HepG2 (cell line): Measurements from ENCODE around the gene SLC4A2. TPM values are rescaled to one million over a fixed set of nuclear protein-coding genes. Genes with fewer than 3 reads are reported as not detected.

Experiments used
- ASH2L ChIP-seq: fragments of 300-600, 200-600 bp; sonication (generic); IDR thresholded peaks from 2 replicates; pipeline ENCODE4 v1.7.0; 2017; ENCODE audit warnings: low read depth, mild to moderate bottlenecking, moderate library complexity, mixed read lengths, low read length; ENCODE audit not compliant: insufficient read length
- BRD4 ChIP-seq: sonication (generic); formaldehyde crosslinking; IDR thresholded peaks from 2 replicates; pipeline ENCODE4 v1.4.0; 2020; ENCODE audit warnings: missing genetic modification reagents
- ETV5 ChIP-seq: IDR thresholded peaks from 2 replicates; pipeline ENCODE4 v1.6.1; 2018; ENCODE audit warnings: missing biosample characterization, missing genetic modification reagents, inconsistent platforms, borderline replicate concordance
- GRHL1 ChIP-seq: sonication (generic); formaldehyde crosslinking; conservative IDR thresholded peaks from 2 replicates; pipeline ENCODE4 v1.8.0; 2022; ENCODE audit warnings: missing genetic modification reagents
- HMG20A ChIP-seq: IDR thresholded peaks from 2 replicates; pipeline ENCODE4 v1.6.1; 2016; ENCODE audit warnings: borderline replicate concordance
- KLF15 ChIP-seq: sonication (generic); formaldehyde crosslinking; IDR thresholded peaks from 2 replicates; pipeline ENCODE4 v1.8.1; 2023; ENCODE audit warnings: borderline replicate concordance, mild to moderate bottlenecking, inconsistent platforms, missing genetic modification reagents, mixed read lengths
- NR2F1 ChIP-seq, 2 experiments: fragments of 450-650 bp in 1 of 2; formaldehyde crosslinking in 1 of 2; IDR thresholded peaks; 2 replicates each; pipeline versions ENCODE4 v1.5.0 to v1.6.1; 2016 to 2020; ENCODE audit warnings: mild to moderate bottlenecking in 1 of 2, missing compliant biosample characterization in 1 of 2, missing genetic modification reagents in 1 of 2, moderate library complexity in 1 of 2
- POLR2AphosphoS2 ChIP-seq: IDR thresholded peaks from 2 replicates; pipeline ENCODE4 v1.6.1; 2011; ENCODE audit warnings: low read depth, low read length, improper control_type of control experiment
- REL ChIP-seq: sonication (generic); formaldehyde crosslinking; conservative IDR thresholded peaks from 2 replicates; pipeline ENCODE4 v1.8.0; 2022; ENCODE audit warnings: mild to moderate bottlenecking, missing genetic modification reagents, moderate library complexity
- RNF2 ChIP-seq: fragments of 450-650 bp; conservative IDR thresholded peaks from 2 replicates; pipeline ENCODE4 v1.6.1; 2016; ENCODE audit warnings: low read depth
- RXRA ChIP-seq: sonication (generic); formaldehyde crosslinking; IDR thresholded peaks from 2 replicates; pipeline ENCODE4 v1.5.1; 2020; ENCODE audit warnings: missing genetic modification reagents
- SMC3 ChIP-seq: IDR thresholded peaks from 2 replicates; pipeline ENCODE4 v1.6.1; 2011; ENCODE audit warnings: low read length, improper control_type of control experiment
- SP140L ChIP-seq: sonication (generic); formaldehyde crosslinking; IDR thresholded peaks from 2 replicates; pipeline ENCODE4 v1.4.0; 2020; ENCODE audit warnings: missing genetic modification reagents, borderline replicate concordance
- SRSF9 ChIP-seq: fragments of 200-400 bp; formaldehyde crosslinking; IDR thresholded peaks from 2 replicates; pipeline ENCODE4 v1.6.1; 2018; ENCODE audit warnings: borderline replicate concordance, mild to moderate bottlenecking, low read depth, low read length; ENCODE audit not compliant: insufficient read depth, poor library complexity, severe bottlenecking
- STAG1 ChIP-seq: sonication (generic); formaldehyde crosslinking; IDR thresholded peaks from 2 replicates; pipeline ENCODE4 v1.4.0; 2020; ENCODE audit warnings: missing genetic modification reagents
- TBX2 ChIP-seq: sonication (generic); formaldehyde crosslinking; IDR thresholded peaks from 2 replicates; pipeline ENCODE4 v1.5.0; 2020; ENCODE audit warnings: missing genetic modification reagents, mild to moderate bottlenecking, borderline replicate concordance
- TFDP2 ChIP-seq: sonication (generic); formaldehyde crosslinking; IDR thresholded peaks from 2 replicates; pipeline ENCODE4 v1.4.0; 2020; ENCODE audit warnings: missing genetic modification reagents
- ZIK1 ChIP-seq: sonication (generic); formaldehyde crosslinking; IDR thresholded peaks from 2 replicates; pipeline ENCODE4 v1.5.0; 2020; ENCODE audit warnings: mild to moderate bottlenecking, low read depth, missing genetic modification reagents, borderline replicate concordance
- ZMYM3 ChIP-seq: sonication (generic); formaldehyde crosslinking; IDR thresholded peaks from 2 replicates; pipeline ENCODE4 v1.5.1; 2020; ENCODE audit warnings: mild to moderate bottlenecking, missing genetic modification reagents
- ZNF160 ChIP-seq: sonication (generic); formaldehyde crosslinking; IDR thresholded peaks from 2 replicates; pipeline ENCODE4 v1.8.0; 2022; ENCODE audit warnings: mild to moderate bottlenecking, inconsistent platforms, missing genetic modification reagents
- ZNF256 ChIP-seq: sonication (generic); formaldehyde crosslinking; conservative IDR thresholded peaks from 2 replicates; pipeline ENCODE4 v1.4.0; 2020; ENCODE audit warnings: missing genetic modification reagents
- ZNF589 ChIP-seq: sonication (generic); formaldehyde crosslinking; conservative IDR thresholded peaks from 2 replicates; pipeline ENCODE4 v1.8.0; 2022; ENCODE audit warnings: mild to moderate bottlenecking, moderate library complexity, missing genetic modification reagents
- ZNF816 ChIP-seq: sonication (generic); formaldehyde crosslinking; IDR thresholded peaks from 2 replicates; pipeline ENCODE4 v1.8.0; 2022; ENCODE audit warnings: missing genetic modification reagents, mild to moderate bottlenecking, borderline replicate concordance
- ZSCAN30 ChIP-seq: sonication (generic); formaldehyde crosslinking; IDR thresholded peaks from 2 replicates; pipeline ENCODE4 v1.5.0; 2020; ENCODE audit warnings: mild to moderate bottlenecking, missing genetic modification reagents
- polyA plus RNA-seq, 8 experiments: library from polyadenylated mRNA; depleted of rRNA in 3 of 8; stranded (reverse) in 7 of 8; unstranded in 1 of 8; fragments of >200 nt; fragmentation: Illumina TruSeq in 4 of 8; extraction: Trizol in 4 of 8; gene quantifications; 2 replicates each; pipeline versions ENCODE4 v1.2.1 to v1.2.3, GENCODE V29; 2011 to 2016; ENCODE audit warnings: low read depth in 4 of 8, missing spikeins in 1 of 8, mixed read lengths in 1 of 8; ENCODE audit not compliant: insufficient read depth in 1 of 8
- total RNA-seq, 5 experiments: library from RNA; depleted of rRNA; stranded (reverse); fragments of >200 nt; fragmentation: Illumina TruSeq; extraction: Trizol; gene quantifications; 2 replicates each; pipeline ENCODE4 v1.2.3, GENCODE V29; 2016; ENCODE audit warnings: low read depth in 1 of 5
- TF ChIP-seq, protein P1 (sequence below): sonication (generic); formaldehyde crosslinking; IDR thresholded peaks from 2 replicates; pipeline ENCODE4 v1.5.1; 2020; ENCODE audit warnings: mild to moderate bottlenecking, missing genetic modification reagents, moderate library complexity

SLC4A2 gene
- total and polyA plus RNA-seq, 2 of the 13 experiments (the other 11 are each of a cell fraction or from before 2014, with no cell fraction given): 51.9 to 73.4 TPM

GRCh38 chr7:151012911-151013347, 46.5 kb upstream of the SLC4A2 start (continued):
- no peak for TF ChIP-seq TFDP2
- TF ChIP-seq SP140L: no peak
- no peak for TF ChIP-seq TBX2 (CRISPR knock-in tag)
- TF ChIP-seq SRSF9: no peak
- TF ChIP-seq POLR2AphosphoS2: no peak
- peak; percentile 3 for TF ChIP-seq ASH2L
- TF ChIP-seq NR2F1 (CRISPR knock-in tag; IDR thresholded peaks at IDR 0.05): no peak
- no peak for TF ChIP-seq RXRA (CRISPR knock-in tag)
- no peak for TF ChIP-seq RNF2
- no peak for TF ChIP-seq KLF15
- no peak for TF ChIP-seq ZMYM3 (CRISPR knock-in tag)
- TF ChIP-seq ZNF160 (CRISPR knock-in tag): no peak
- TF ChIP-seq ZIK1 (CRISPR knock-in tag): no peak
- TF ChIP-seq STAG1 (CRISPR knock-in tag): peak; percentile 41
- TF ChIP-seq ZNF589 (CRISPR knock-in tag): no peak
- no peak for TF ChIP-seq BRD4 (CRISPR knock-in tag)
- TF ChIP-seq, protein P1, sequence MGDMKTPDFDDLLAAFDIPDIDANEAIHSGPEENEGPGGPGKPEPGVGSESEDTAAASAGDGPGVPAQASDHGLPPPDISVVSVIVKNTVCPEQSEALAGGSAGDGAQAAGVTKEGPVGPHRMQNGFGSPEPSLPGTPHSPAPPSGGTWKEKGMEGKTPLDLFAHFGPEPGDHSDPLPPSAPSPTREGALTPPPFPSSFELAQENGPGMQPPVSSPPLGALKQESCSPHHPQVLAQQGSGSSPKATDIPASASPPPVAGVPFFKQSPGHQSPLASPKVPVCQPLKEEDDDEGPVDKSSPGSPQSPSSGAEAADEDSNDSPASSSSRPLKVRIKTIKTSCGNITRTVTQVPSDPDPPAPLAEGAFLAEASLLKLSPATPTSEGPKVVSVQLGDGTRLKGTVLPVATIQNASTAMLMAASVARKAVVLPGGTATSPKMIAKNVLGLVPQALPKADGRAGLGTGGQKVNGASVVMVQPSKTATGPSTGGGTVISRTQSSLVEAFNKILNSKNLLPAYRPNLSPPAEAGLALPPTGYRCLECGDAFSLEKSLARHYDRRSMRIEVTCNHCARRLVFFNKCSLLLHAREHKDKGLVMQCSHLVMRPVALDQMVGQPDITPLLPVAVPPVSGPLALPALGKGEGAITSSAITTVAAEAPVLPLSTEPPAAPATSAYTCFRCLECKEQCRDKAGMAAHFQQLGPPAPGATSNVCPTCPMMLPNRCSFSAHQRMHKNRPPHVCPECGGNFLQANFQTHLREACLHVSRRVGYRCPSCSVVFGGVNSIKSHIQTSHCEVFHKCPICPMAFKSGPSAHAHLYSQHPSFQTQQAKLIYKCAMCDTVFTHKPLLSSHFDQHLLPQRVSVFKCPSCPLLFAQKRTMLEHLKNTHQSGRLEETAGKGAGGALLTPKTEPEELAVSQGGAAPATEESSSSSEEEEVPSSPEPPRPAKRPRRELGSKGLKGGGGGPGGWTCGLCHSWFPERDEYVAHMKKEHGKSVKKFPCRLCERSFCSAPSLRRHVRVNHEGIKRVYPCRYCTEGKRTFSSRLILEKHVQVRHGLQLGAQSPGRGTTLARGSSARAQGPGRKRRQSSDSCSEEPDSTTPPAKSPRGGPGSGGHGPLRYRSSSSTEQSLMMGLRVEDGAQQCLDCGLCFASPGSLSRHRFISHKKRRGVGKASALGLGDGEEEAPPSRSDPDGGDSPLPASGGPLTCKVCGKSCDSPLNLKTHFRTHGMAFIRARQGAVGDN (CRISPR knock-in tag): peak; percentile 42; the same call in 1 of the 2 replicates
- TF ChIP-seq GRHL1 (CRISPR knock-in tag): no peak
- no peak for TF ChIP-seq ZNF816 (CRISPR knock-in tag)
- no peak for TF ChIP-seq ZNF256 (CRISPR knock-in tag)
- TF ChIP-seq REL (CRISPR knock-in tag): no peak
- TF ChIP-seq ZSCAN30 (CRISPR knock-in tag): no peak
- TF ChIP-seq ETV5 (CRISPR knock-in tag): no peak
- peak; percentile 28; the same call in 1 of the 2 replicates for TF ChIP-seq SMC3
- no peak for TF ChIP-seq HMG20A (CRISPR knock-in tag)
